Measurements from ENCODE around the gene MESP2.

Gene MESP2

DNA sequence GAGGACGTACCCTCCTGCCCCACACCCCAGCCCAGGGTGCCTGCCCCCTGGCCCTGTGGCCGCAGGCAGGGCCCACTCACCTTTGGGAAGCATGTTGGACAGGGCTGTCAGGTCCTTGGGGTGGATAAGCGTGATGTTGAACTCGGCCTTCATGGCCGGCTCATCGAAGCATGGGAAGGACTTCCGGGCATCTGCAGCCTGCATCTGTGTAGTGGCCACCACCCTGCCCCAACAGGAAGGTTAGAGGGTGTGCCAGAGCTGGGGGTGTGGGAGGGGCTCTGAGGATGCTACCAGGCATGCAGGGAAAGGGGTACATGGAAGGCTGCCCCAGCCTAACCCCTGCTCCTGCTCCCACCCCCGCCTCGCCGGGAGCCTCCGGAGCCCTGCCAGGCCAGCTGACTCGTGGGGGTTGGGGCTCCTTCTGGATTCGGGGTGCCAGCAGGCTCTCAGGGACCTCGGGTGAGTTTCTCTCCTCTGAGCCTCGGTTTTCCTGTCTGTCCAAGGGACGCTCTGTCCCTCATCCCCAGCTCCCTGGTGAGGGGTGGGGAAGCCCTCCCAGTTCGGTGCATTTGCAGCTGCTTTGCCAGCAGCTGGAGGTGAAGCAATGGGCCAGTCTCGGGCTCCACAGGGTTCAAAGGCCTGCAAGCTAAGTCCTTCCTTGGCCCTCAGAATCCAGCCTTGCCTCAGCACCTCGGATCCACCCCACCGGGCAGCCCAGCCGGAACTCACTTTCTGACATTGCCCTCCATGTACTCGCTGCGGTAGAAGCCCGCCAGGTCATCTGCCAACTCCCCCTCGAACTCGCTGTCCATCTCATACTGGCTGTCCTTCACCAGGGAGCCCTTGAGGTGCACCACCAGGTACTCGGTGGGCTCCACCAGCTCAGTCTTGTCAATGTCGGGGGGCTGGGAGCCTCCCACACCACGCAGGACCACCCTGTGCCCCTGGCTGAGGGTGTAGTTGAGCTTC lies 29.4 kb downstream of the MESP2 start:
- H2AFZ ChIP-seq (ENCODE audit: low read length), result no peak overlapping the region
- no peak overlapping the region for H3K4me3 ChIP-seq (ENCODE audit: low read depth, low read length, poor library complexity, severe bottlenecking)
- no peaks in the 10 kb centered on the region for H3K4me1 ChIP-seq (ENCODE audit: insufficient read depth, low read length, severe bottlenecking)
- no peaks in the 10 kb centered on the region for H4K20me1 ChIP-seq (ENCODE audit: insufficient read depth, low read length)
- no peak overlapping the region for H3K9ac ChIP-seq (ENCODE audit: low read length)
- TF ChIP-seq, protein P1, sequence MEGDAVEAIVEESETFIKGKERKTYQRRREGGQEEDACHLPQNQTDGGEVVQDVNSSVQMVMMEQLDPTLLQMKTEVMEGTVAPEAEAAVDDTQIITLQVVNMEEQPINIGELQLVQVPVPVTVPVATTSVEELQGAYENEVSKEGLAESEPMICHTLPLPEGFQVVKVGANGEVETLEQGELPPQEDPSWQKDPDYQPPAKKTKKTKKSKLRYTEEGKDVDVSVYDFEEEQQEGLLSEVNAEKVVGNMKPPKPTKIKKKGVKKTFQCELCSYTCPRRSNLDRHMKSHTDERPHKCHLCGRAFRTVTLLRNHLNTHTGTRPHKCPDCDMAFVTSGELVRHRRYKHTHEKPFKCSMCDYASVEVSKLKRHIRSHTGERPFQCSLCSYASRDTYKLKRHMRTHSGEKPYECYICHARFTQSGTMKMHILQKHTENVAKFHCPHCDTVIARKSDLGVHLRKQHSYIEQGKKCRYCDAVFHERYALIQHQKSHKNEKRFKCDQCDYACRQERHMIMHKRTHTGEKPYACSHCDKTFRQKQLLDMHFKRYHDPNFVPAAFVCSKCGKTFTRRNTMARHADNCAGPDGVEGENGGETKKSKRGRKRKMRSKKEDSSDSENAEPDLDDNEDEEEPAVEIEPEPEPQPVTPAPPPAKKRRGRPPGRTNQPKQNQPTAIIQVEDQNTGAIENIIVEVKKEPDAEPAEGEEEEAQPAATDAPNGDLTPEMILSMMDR (IDR thresholded peaks at IDR 0.05; ENCODE audit: low read length), result no peak
- no peak for TF ChIP-seq EZH2 (IDR thresholded peaks at IDR 0.05; ENCODE audit: borderline replicate concordance, low read length)
- H3F3A ChIP-seq (ENCODE audit: insufficient read depth, low read length), result no peaks in the 10 kb centered on the region
- no peaks in the 10 kb centered on the region for H3K9me2 ChIP-seq (ENCODE audit: low read depth, low read length)
- no peaks in the 10 kb centered on the region for H3K9me3 ChIP-seq (ENCODE audit: low read length)
- no peaks in the 10 kb centered on the region for H3K79me2 ChIP-seq (ENCODE audit: insufficient read depth, low read length)
- no peak overlapping the region for H3K27ac ChIP-seq (ENCODE audit: low read depth, low read length, poor library complexity, severe bottlenecking)
- no peaks in the 10 kb centered on the region for H3K27me3 ChIP-seq (ENCODE audit: insufficient read depth, low read length)
- no peak overlapping the region for H3K4me2 ChIP-seq (ENCODE audit: low read length)
- H3K36me3 ChIP-seq (ENCODE audit: insufficient read depth, low read length), result no peaks in the 10 kb centered on the region

DNA sequence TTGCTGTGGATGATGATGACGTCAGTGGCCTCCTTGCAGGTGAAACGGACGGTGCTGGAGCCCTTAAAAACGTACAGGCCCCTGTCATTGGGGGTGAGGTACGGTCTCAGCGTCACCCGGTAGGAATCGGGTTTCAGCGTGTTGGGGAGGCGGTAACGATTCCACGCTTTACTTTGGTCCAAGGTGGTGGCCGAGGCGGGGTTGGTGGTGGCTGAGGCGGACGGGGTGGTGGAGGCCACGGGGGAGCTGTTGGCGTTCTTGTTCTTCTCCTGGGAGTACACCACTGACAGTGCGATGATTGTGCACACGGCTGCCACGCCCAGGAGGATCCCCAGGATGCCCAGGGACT lies 30.1 kb downstream of the MESP2 start:
- Histone ChIP-seq H3F3A (ENCODE audit: insufficient read depth, low read length) (no peaks in the 10 kb centered on the region), H3K9me3 (ENCODE audit: low read length) (no peaks in the 10 kb centered on the region), H3K4me1 (ENCODE audit: insufficient read depth, low read length, severe bottlenecking) (no peaks in the 10 kb centered on the region), H3K27ac (ENCODE audit: low read depth, low read length, poor library complexity, severe bottlenecking) (no peak overlapping the region), H3K36me3 (ENCODE audit: insufficient read depth, low read length) (no peaks in the 10 kb centered on the region), H3K79me2 (ENCODE audit: insufficient read depth, low read length) (no peaks in the 10 kb centered on the region), H2AFZ (ENCODE audit: low read length) (no peak overlapping the region), H3K4me3 (ENCODE audit: low read depth, low read length, poor library complexity, severe bottlenecking) (no peak overlapping the region), H4K20me1 (ENCODE audit: insufficient read depth, low read length) (no peaks in the 10 kb centered on the region), H3K9ac (ENCODE audit: low read length) (no peak overlapping the region), H3K9me2 (ENCODE audit: low read depth, low read length) (no peaks in the 10 kb centered on the region), H3K27me3 (ENCODE audit: insufficient read depth, low read length) (no peaks in the 10 kb centered on the region), H3K4me2 (ENCODE audit: low read length) (no peak overlapping the region)
- TF ChIP-seq, protein P1 (IDR thresholded peaks at IDR 0.05; ENCODE audit: low read length), result no peak
- no peak for TF ChIP-seq EZH2 (IDR thresholded peaks at IDR 0.05; ENCODE audit: borderline replicate concordance, low read length)

DNA sequence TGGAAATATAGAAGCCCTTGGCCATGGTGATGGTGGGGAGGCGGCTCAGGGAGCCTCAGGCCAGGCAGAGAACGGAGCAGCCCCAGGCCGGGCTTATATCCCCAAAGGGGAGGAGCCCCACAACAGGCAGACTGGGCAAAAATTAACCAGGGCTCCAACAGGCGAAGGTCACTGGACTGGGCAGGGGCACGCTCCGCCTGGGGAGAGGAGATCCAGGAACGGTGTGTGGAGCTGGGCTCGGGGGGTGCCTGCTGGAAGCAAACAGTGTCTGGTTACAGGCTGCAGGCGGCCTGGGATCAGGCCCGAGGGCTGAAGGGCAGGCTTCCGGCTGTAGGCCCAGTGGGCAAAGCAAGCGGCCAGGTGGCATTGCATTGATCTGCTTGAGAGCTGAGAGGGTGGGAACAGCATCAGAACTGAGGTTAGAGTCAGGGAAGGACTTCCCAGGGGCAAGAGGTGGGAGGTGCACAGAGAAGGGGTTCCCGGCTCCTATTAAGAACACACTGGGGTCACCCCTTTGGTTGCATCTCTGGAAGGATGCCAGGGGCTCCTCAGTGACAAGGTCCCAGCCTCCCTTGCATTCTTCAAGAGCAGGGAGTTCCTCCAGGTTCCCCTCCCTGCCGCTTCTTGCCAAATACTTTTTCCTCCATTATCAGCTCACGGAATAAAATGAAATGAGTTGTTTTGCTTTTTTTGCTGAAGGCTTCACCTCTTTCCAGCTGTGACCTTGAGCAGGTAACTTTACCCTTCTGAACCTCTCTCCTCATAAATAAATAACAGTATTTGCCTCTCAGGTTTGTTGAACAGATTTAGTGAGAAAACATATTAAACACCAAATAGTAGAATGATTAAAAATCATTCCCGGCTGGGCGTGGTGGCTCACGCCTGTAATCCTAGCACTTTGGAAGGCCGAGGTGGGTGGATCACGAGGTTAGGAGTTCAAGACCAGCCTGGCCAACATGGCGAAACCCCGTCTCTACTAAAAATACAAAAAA lies 30.7 kb downstream of the MESP2 start:
- H3K4me3 ChIP-seq (ENCODE audit: low read depth, low read length, poor library complexity, severe bottlenecking), result no peak overlapping the region
- no peaks in the 10 kb centered on the region for H3K9me3 ChIP-seq (ENCODE audit: low read length)
- no peaks in the 10 kb centered on the region for H3K4me1 ChIP-seq (ENCODE audit: insufficient read depth, low read length, severe bottlenecking)
- no peak overlapping the region for H3K9ac ChIP-seq (ENCODE audit: low read length)
- H3K4me2 ChIP-seq (ENCODE audit: low read length), result no peak overlapping the region
- no peaks in the 10 kb centered on the region for H3K79me2 ChIP-seq (ENCODE audit: insufficient read depth, low read length)
- no peaks in the 10 kb centered on the region for H3K27me3 ChIP-seq (ENCODE audit: insufficient read depth, low read length)
- no peaks in the 10 kb centered on the region for H4K20me1 ChIP-seq (ENCODE audit: insufficient read depth, low read length)
- no peaks in the 10 kb centered on the region for H3F3A ChIP-seq (ENCODE audit: insufficient read depth, low read length)
- H3K9me2 ChIP-seq (ENCODE audit: low read depth, low read length), result no peaks in the 10 kb centered on the region
- no peaks in the 10 kb centered on the region for H3K36me3 ChIP-seq (ENCODE audit: insufficient read depth, low read length)
- no peak overlapping the region for H3K27ac ChIP-seq (ENCODE audit: low read depth, low read length, poor library complexity, severe bottlenecking)
- no peak for TF ChIP-seq EZH2 (IDR thresholded peaks at IDR 0.05; ENCODE audit: borderline replicate concordance, low read length)
- TF ChIP-seq, protein P1 (IDR thresholded peaks at IDR 0.05; ENCODE audit: low read length), result no peak
- H2AFZ ChIP-seq (ENCODE audit: low read length), result no peak overlapping the region

All from OCI-LY1 (cell line).